Hepatocyte (in vitro differentiated cells): Measurements from ENCODE around the gene ASTN2. TPM values are rescaled to one million over a fixed set of nuclear protein-coding genes. Genes with fewer than 3 reads are reported as not detected.

Source experiments
- DNase-seq: peaks from one replicate; pipeline ENCODE4 v3.0.0-alpha.2; 2016; ENCODE audit warnings: low spot score
- H2AFZ ChIP-seq: fragments of 200-600 bp; sonication (generic); 2 replicates; pipeline ENCODE4 v1.6.0; 2016; ENCODE audit warnings: antibody characterized with exemption, mild to moderate bottlenecking
- H3K27ac ChIP-seq: fragments of 200-600 bp; sonication (generic); 2 replicates; pipeline ENCODE4 v1.5.1; 2016; ENCODE audit warnings: mild to moderate bottlenecking
- H3K27me3 ChIP-seq: fragments of 200-600 bp; sonication (generic); 2 replicates; pipeline ENCODE4 v1.6.1; 2016
- H3K36me3 ChIP-seq: fragments of 200-600 bp; sonication (generic); replicated peaks from 2 replicates; pipeline ENCODE4 v1.5.1; 2016; ENCODE audit warnings: low read depth; ENCODE audit not compliant: insufficient read depth
- H3K4me1 ChIP-seq: fragments of 200-600 bp; sonication (generic); 2 replicates; pipeline ENCODE4 v1.5.1; 2016; ENCODE audit warnings: mild to moderate bottlenecking, moderate library complexity; ENCODE audit not compliant: insufficient read depth
- H3K4me2 ChIP-seq: fragments of 200-600 bp; sonication (generic); 2 replicates; pipeline ENCODE4 v1.6.0; 2016
- H3K4me3 ChIP-seq: fragments of 200-600 bp; sonication (generic); 2 replicates; pipeline ENCODE4 v1.5.1; 2016; ENCODE audit warnings: mild to moderate bottlenecking
- H3K79me2 ChIP-seq: fragments of 200-600 bp; sonication (generic); 2 replicates; pipeline ENCODE4 v1.6.0; 2017; ENCODE audit warnings: mild to moderate bottlenecking
- H3K9me2 ChIP-seq: fragments of 200-600 bp; sonication (generic); replicated peaks from 2 replicates; pipeline ENCODE4 v1.6.0; 2017; ENCODE audit warnings: mild to moderate bottlenecking; ENCODE audit not compliant: insufficient read depth
- H3K9me3 ChIP-seq: fragments of 200-600 bp; sonication (generic); 2 replicates; pipeline ENCODE4 v1.5.1; 2016; ENCODE audit warnings: low read depth, mild to moderate bottlenecking
- H4K20me1 ChIP-seq: fragments of 200-600 bp; sonication (generic); 2 replicates; pipeline ENCODE4 v1.6.0; 2016; ENCODE audit warnings: mild to moderate bottlenecking; ENCODE audit not compliant: insufficient read depth, poor library complexity, severe bottlenecking
- EZH2 ChIP-seq: fragments of 200-600 bp; sonication (generic); IDR thresholded peaks from 2 replicates; pipeline ENCODE4 v1.6.1; 2016; ENCODE audit warnings: antibody characterized with exemption, mild to moderate bottlenecking, borderline replicate concordance
- EZH2phosphoT487 ChIP-seq: fragments of 200-600 bp; sonication (generic); IDR thresholded peaks from one replicate; pipeline ENCODE4 v1.6.1; 2018; ENCODE audit warnings: antibody characterized with exemption, mild to moderate bottlenecking, low read depth, moderate library complexity; ENCODE audit not compliant: unreplicated experiment, severe bottlenecking
- WGBS: methylation state at CpG from one replicate; pipeline ENCODE4 v1.1.6; 2016; ENCODE audit warnings: low lambda C conversion rate; ENCODE audit errors: missing lambda C conversion rate; 5-methylcytosine and 5-hydroxymethylcytosine counted together
- polyA plus RNA-seq: library from polyadenylated mRNA; unstranded; fragments of >200 nt; fragmentation: Nextera tagmentation; extraction: Ambion mirVana; gene quantifications from 2 replicates; pipeline ENCODE4 v1.2.1, GENCODE V29; 2016
- total RNA-seq: library from RNA; depleted of rRNA; stranded (reverse); fragments of >200 nt; gene quantifications from 2 replicates; pipeline ENCODE4 v1.2.3, GENCODE V29; 2014
- TF ChIP-seq, protein P1 (sequence below): fragments of 200-600 bp; sonication (generic); IDR thresholded peaks from 2 replicates; pipeline ENCODE4 v1.5.1; 2016; ENCODE audit warnings: antibody characterized with exemption, mild to moderate bottlenecking; ENCODE audit not compliant: poor library complexity

Gene ASTN2
- total and polyA plus RNA-seq, 2 experiments from 2014 or later, result 6.4 to 8.4 TPM

DNA sequence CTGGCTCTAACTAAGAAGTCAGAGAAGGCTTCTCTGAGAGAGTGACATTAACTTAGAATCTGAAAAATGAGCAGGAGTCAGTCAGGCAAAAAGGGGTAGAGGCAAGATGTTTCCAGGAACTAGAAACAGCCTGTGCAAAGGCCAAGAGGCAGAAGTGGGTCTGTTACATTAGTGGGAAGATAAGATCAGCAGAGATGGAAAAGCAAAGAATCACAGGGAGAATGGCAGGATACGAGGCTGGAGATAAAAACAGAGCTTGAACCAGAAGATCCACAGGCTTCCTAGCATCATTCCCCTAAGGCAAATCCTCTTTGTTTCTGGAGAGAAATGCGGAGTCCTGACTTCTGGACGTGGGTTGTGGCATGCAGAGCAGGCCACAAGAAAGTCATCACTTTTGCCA lies 27.4 kb downstream of the ASTN2 start:
- H3K36me3 ChIP-seq, result no peaks in the 10 kb centered on the region
- H4K20me1 ChIP-seq, result no peaks in the 10 kb centered on the region
- no peaks in the 10 kb centered on the region for H3K9me2 ChIP-seq
- no peaks in the 10 kb centered on the region for H3K4me1 ChIP-seq
- H3K79me2 ChIP-seq, result no peaks in the 10 kb centered on the region
- H3K4me3 ChIP-seq, result no peak overlapping the region
- H3K4me2 ChIP-seq, result no peak overlapping the region
- H3K27ac ChIP-seq, result no peak overlapping the region
- no peak for DNase-seq
- TF ChIP-seq, protein P1, sequence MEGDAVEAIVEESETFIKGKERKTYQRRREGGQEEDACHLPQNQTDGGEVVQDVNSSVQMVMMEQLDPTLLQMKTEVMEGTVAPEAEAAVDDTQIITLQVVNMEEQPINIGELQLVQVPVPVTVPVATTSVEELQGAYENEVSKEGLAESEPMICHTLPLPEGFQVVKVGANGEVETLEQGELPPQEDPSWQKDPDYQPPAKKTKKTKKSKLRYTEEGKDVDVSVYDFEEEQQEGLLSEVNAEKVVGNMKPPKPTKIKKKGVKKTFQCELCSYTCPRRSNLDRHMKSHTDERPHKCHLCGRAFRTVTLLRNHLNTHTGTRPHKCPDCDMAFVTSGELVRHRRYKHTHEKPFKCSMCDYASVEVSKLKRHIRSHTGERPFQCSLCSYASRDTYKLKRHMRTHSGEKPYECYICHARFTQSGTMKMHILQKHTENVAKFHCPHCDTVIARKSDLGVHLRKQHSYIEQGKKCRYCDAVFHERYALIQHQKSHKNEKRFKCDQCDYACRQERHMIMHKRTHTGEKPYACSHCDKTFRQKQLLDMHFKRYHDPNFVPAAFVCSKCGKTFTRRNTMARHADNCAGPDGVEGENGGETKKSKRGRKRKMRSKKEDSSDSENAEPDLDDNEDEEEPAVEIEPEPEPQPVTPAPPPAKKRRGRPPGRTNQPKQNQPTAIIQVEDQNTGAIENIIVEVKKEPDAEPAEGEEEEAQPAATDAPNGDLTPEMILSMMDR, result no peak
- no peak for TF ChIP-seq EZH2
- no peak for TF ChIP-seq EZH2phosphoT487
- no peak overlapping the region for H2AFZ ChIP-seq
- H3K27me3 ChIP-seq, result no peaks in the 10 kb centered on the region
- no peaks in the 10 kb centered on the region for H3K9me3 ChIP-seq
- whole genome bisulfite sequencing, result 35% methylated on average over 3 of the region's 3 CpGs

GRCh38 chr9:117379341-117379740 lies 35.5 kb downstream of the ASTN2 start:
- Histone ChIP-seq H4K20me1 (no peaks in the 10 kb centered on the region), H3K36me3 (no peaks in the 10 kb centered on the region), H2AFZ (no peak overlapping the region), H3K9me3 (no peaks in the 10 kb centered on the region), H3K9me2 (no peaks in the 10 kb centered on the region), H3K4me3 (no peak overlapping the region), H3K4me2 (no peak overlapping the region), H3K79me2 (no peaks in the 10 kb centered on the region), H3K4me1 (no peaks in the 10 kb centered on the region), H3K27ac (no peak overlapping the region), H3K27me3 (peaks cover 5% of the 10 kb centered on the region)
- DNase-seq, result no peak
- TF ChIP-seq EZH2phosphoT487, result no peak
- TF ChIP-seq EZH2, result no peak
- TF ChIP-seq, protein P1, result no peak
- WGBS, result 79% methylated on average over 2 of the region's 2 CpGs

DNA sequence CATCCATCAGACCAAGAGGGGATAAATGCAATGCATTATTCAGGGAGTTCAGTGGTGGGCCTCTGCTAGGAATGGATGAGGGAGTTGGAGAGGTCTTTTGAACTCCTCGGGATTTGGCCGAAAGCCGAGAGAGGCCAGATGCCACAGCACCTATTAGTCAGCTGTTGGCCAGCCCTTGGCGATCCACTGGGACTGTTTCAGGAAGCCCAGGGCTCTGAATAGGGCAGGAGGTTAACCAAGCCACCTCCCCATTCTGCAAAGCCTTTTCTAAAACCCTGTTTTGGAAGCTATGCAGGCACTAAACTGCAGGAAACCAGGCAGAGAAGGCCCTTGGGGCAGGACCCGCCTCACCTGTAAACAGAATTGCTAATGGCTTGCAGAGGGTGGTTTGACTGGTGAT lies 37.8 kb downstream of the ASTN2 start:
- Histone ChIP-seq H2AFZ (no peak overlapping the region), H3K4me3 (no peak overlapping the region), H3K79me2 (no peaks in the 10 kb centered on the region), H3K4me1 (no peaks in the 10 kb centered on the region), H3K27me3 (peaks cover 10% of the 10 kb centered on the region), H3K9me3 (no peaks in the 10 kb centered on the region), H4K20me1 (no peaks in the 10 kb centered on the region), H3K27ac (no peak overlapping the region), H3K4me2 (no peak overlapping the region), H3K36me3 (no peaks in the 10 kb centered on the region), H3K9me2 (no peaks in the 10 kb centered on the region)
- no peak for DNase-seq
- TF ChIP-seq, protein P1, result no peak
- TF ChIP-seq EZH2 (no peak), EZH2phosphoT487 (no peak)
- 57% methylated on average over 5 of the region's 5 CpGs for WGBS

- no peaks in the 10 kb centered on the region for H3K9me2 ChIP-seq
- TF ChIP-seq, protein P1, result no peak
- TF ChIP-seq EZH2phosphoT487 (no peak), EZH2 (no peak)
- no peak for DNase-seq
- H3K4me1 ChIP-seq, result no peaks in the 10 kb centered on the region
- H3K27me3 ChIP-seq, result peaks cover 10% of the 10 kb centered on the region
- no peaks in the 10 kb centered on the region for H4K20me1 ChIP-seq
- H2AFZ ChIP-seq, result no peak overlapping the region
- H3K27ac ChIP-seq, result no peak overlapping the region
- no peaks in the 10 kb centered on the region for H3K36me3 ChIP-seq
- no peaks in the 10 kb centered on the region for H3K9me3 ChIP-seq
- no peak overlapping the region for H3K4me2 ChIP-seq
- H3K79me2 ChIP-seq, result no peaks in the 10 kb centered on the region
- WGBS, result 78% methylated on average over 1 of the region's 1 CpG
- no peak overlapping the region for H3K4me3 ChIP-seq
These were observed 38.9 kb downstream of the ASTN2 start for GRCh38 chr9:117375956-117376355.
